ENCODE measurements around the gene GDE1. TPM values are rescaled to one million over a fixed set of nuclear protein-coding genes. Genes with fewer than 3 reads are reported as not detected.

GDE1 gene
- total and polyA plus RNA-seq, 9 of the 15 experiments (the other 6 are each of a cell fraction or from before 2014, with no cell fraction given) = 18.8 to 40.5 (median 22.3) TPM

GRCh38 chr16:19523559-19524355 lies 1.9 kb upstream of the GDE1 start, which contains the start of gene CCP110 (continued):
- TF ChIP-seq, protein P1, sequence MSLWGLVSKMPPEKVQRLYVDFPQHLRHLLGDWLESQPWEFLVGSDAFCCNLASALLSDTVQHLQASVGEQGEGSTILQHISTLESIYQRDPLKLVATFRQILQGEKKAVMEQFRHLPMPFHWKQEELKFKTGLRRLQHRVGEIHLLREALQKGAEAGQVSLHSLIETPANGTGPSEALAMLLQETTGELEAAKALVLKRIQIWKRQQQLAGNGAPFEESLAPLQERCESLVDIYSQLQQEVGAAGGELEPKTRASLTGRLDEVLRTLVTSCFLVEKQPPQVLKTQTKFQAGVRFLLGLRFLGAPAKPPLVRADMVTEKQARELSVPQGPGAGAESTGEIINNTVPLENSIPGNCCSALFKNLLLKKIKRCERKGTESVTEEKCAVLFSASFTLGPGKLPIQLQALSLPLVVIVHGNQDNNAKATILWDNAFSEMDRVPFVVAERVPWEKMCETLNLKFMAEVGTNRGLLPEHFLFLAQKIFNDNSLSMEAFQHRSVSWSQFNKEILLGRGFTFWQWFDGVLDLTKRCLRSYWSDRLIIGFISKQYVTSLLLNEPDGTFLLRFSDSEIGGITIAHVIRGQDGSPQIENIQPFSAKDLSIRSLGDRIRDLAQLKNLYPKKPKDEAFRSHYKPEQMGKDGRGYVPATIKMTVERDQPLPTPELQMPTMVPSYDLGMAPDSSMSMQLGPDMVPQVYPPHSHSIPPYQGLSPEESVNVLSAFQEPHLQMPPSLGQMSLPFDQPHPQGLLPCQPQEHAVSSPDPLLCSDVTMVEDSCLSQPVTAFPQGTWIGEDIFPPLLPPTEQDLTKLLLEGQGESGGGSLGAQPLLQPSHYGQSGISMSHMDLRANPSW (CRISPR knock-in tag; IDR thresholded peaks at IDR 0.05) = no peak
- TF ChIP-seq TGIF2 (CRISPR knock-in tag; IDR thresholded peaks at IDR 0.05) (no peak), YY1 (IDR thresholded peaks at IDR 0.05; ENCODE audit: borderline replicate concordance in 1 of 3, control insufficient read depth in 1 of 3, extremely low read depth in 1 of 3, insufficient read depth in 3 of 3, insufficient read length in 1 of 3, insufficient replicate concordance in 2 of 3, low read depth in 1 of 3, low read length in 2 of 3) (peak; percentile 47 to 88 (median 76)), LARP7 (IDR thresholded peaks at IDR 0.05) (no peak), TSHZ1 (CRISPR knock-in tag; IDR thresholded peaks at IDR 0.05) (no peak), E2F6 (IDR thresholded peaks at IDR 0.05; ENCODE audit: borderline replicate concordance in 1 of 2, extremely low read depth in 1 of 2, insufficient read depth in 1 of 2, insufficient read length in 1 of 2, low read depth in 1 of 2, low read length in 1 of 2, poor library complexity in 1 of 2, severe bottlenecking in 1 of 2) (no peak), MTA1 (IDR thresholded peaks at IDR 0.05; ENCODE audit: borderline replicate concordance) (no peak), ZNF76 (CRISPR knock-in tag; IDR thresholded peaks at IDR 0.05; ENCODE audit: borderline replicate concordance) (no peak), HBP1 (CRISPR knock-in tag; IDR thresholded peaks at IDR 0.05) (no peak), ZNF23 (CRISPR knock-in tag; IDR thresholded peaks at IDR 0.05) (no peak), ZNF232 (CRISPR knock-in tag; IDR thresholded peaks at IDR 0.05) (no peak), TBL1XR1 (IDR thresholded peaks at IDR 0.05; ENCODE audit: low read length in 2 of 2) (peak in 1 of 2 experiments; percentile 72; a peak in 2 of 4 replicates), ZNF143 (CRISPR knock-in tag; IDR thresholded peaks at IDR 0.05) (peak; percentile 93), KLF10 (CRISPR knock-in tag; IDR thresholded peaks at IDR 0.05) (no peak), PPARD (CRISPR knock-in tag; IDR thresholded peaks at IDR 0.05) (no peak)
